K562 (cell line): Measurements from ENCODE around the gene SERGEF. TPM values are rescaled to one million over a fixed set of nuclear protein-coding genes. Genes with fewer than 3 reads are reported as not detected.

Experiments
- ATAC-seq: fragments of 200-7000 bp; cut with Tn5 transposase; 3 replicates; pipeline ENCODE4 v1.9.1; 2020; ENCODE audit warnings: moderate library complexity
- BruUV-seq: library from RNA; stranded (reverse); fragments of 400-500 nt; replicated peaks from 2 replicates; lab custom pipeline; 2021; lab: Mats Ljungman, UMichigan
- CTCF ChIA-PET: fragments of 300-600 bp; formaldehyde crosslinking; extraction: SDS; loops from one replicate; lab custom pipeline; 2021; ENCODE audit warnings: low intra/inter-chr PET ratio; lab: Yijun Ruan, JAX
- POLR2A ChIA-PET: fragments of 300-600, 350-650 bp; sonication (Branson Sonifier 250); formaldehyde crosslinking; extraction: SDS; loops from one replicate; lab custom pipeline; 2021; ENCODE audit warnings: antibody characterized with exemption, inconsistent platforms; lab: Yijun Ruan, JAX
- DNase-seq, 4 experiments: peaks; one replicate each; pipeline versions ENCODE4 v3.0.0 to v3.0.0-alpha.2; 2011 to 2018; ENCODE audit warnings: low spot score in 3 of 4, mixed read lengths in 3 of 4; ENCODE audit errors: extremely low read depth in 1 of 4
- FAIRE-seq: peaks from 2 replicates; lab custom pipeline; 2011; peaks lifted over from hg19 to GRCh38; lab: Jason Lieb, UNC
- H2AFZ ChIP-seq: 2 replicates; pipeline ENCODE4 v1.6.0; 2011; ENCODE audit warnings: low read depth, low read length, control low read depth, inconsistent platforms
- H3K27ac ChIP-seq: fragments of 200-600 bp; 3 replicates; pipeline ENCODE4 v1.8.0; 2011; ENCODE audit warnings: low read depth, mild to moderate bottlenecking, control low read depth, inconsistent platforms, low read length, moderate library complexity, mixed read lengths; ENCODE audit errors: extremely low read depth
- H3K27me3 ChIP-seq, 2 experiments: fragments of 300-600 bp in 1 of 2; 2 replicates in 1 of 2; 3 replicates in 1 of 2; pipeline versions ENCODE4 v1.6.0 to v1.8.0; 2011; ENCODE audit warnings: inconsistent platforms in 2 of 2, low read length in 2 of 2, mild to moderate bottlenecking in 1 of 2, mixed read lengths in 1 of 2, moderate library complexity in 1 of 2; ENCODE audit not compliant: control insufficient read depth in 2 of 2, insufficient read depth in 2 of 2
- H3K36me3 ChIP-seq: fragments of 300-600 bp; 3 replicates; pipeline ENCODE4 v1.8.0; 2011; ENCODE audit warnings: mild to moderate bottlenecking, low read length, inconsistent platforms; ENCODE audit not compliant: control insufficient read depth, insufficient read depth
- H3K4me1 ChIP-seq, 2 experiments: fragments of 200-600 bp in 1 of 2; replicated peaks in 1 of 2; 2 replicates in 1 of 2; 3 replicates in 1 of 2; pipeline versions ENCODE4 v1.5.1 to v1.8.0; 2011; ENCODE audit warnings: inconsistent platforms in 2 of 2, low read length in 2 of 2, mild to moderate bottlenecking in 1 of 2, mixed read lengths in 1 of 2, moderate library complexity in 1 of 2; ENCODE audit not compliant: control insufficient read depth in 2 of 2, insufficient read depth in 2 of 2
- H3K4me2 ChIP-seq: 2 replicates; pipeline ENCODE4 v1.6.1; 2011; ENCODE audit warnings: low read length, control low read depth, inconsistent platforms, mixed read lengths; ENCODE audit not compliant: insufficient read depth
- H3K4me3 ChIP-seq: fragments of 200-600 bp; sonication (generic), shearing (Covaris generic); 2 replicates; pipeline ENCODE4 v1.5.1; 2016; ENCODE audit warnings: control low read depth, inconsistent platforms
- H3K79me2 ChIP-seq: fragments of 200-600 bp; 3 replicates; pipeline ENCODE4 v1.8.0; 2011; ENCODE audit warnings: low read length, inconsistent platforms; ENCODE audit not compliant: control insufficient read depth, insufficient read depth
- H3K9ac ChIP-seq, 2 experiments: 2 replicates each; pipeline versions ENCODE4 v1.6.0 to v1.6.1; 2011; ENCODE audit warnings: low read depth in 2 of 2, low read length in 2 of 2, control low read depth in 1 of 2, inconsistent platforms in 1 of 2, mild to moderate bottlenecking in 1 of 2, mixed read lengths in 1 of 2; ENCODE audit not compliant: insufficient read depth in 1 of 2
- H3K9me1 ChIP-seq: one replicate; pipeline ENCODE4 v1.6.0; 2011; ENCODE audit warnings: inconsistent platforms, mild to moderate bottlenecking, low read length, moderate library complexity; ENCODE audit not compliant: control insufficient read depth, insufficient read depth
- H3K9me3 ChIP-seq: replicated peaks from 2 replicates; pipeline ENCODE4 v1.5.1; 2011; ENCODE audit warnings: low read depth, low read length, inconsistent platforms; ENCODE audit not compliant: control insufficient read depth, insufficient read depth
- H4K20me1 ChIP-seq: replicated peaks from 2 replicates; pipeline ENCODE4 v1.6.1; 2011; ENCODE audit warnings: low read length, inconsistent platforms, mixed read lengths; ENCODE audit not compliant: control insufficient read depth, insufficient read depth
- CBX5 ChIP-seq: IDR thresholded peaks from 2 replicates; pipeline ENCODE4 v1.6.1; 2014; ENCODE audit warnings: low read depth, borderline replicate concordance
- CEBPB ChIP-seq: fragments of 450-650 bp; IDR thresholded peaks from 2 replicates; pipeline ENCODE4 v1.6.1; 2016; ENCODE audit warnings: missing genetic modification characterization, missing compliant biosample characterization
- CEBPG ChIP-seq, 3 experiments: fragments of 200-800 bp in 1 of 3; sonication (Bioruptor generic) in 1 of 3; sonication (generic) in 1 of 3; formaldehyde crosslinking in 1 of 3; IDR thresholded peaks in 2 of 3; conservative IDR thresholded peaks in 1 of 3; 2 replicates each; pipeline versions ENCODE4 v1.6.1 to v1.8.0; 2016 to 2022; ENCODE audit warnings: missing compliant biosample characterization in 2 of 3, missing genetic modification characterization in 2 of 3, mild to moderate bottlenecking in 1 of 3, missing genetic modification reagents in 1 of 3
- E2F4 ChIP-seq: sonication (generic); formaldehyde crosslinking; IDR thresholded peaks from 2 replicates; pipeline ENCODE4 v1.8.0; 2022; ENCODE audit warnings: mild to moderate bottlenecking, low read depth, missing genetic modification reagents
- HDAC1 ChIP-seq, 2 experiments: fragments of 450-650 bp; IDR thresholded peaks; 2 replicates each; pipeline ENCODE4 v1.6.1; 2016 to 2017; ENCODE audit warnings: inconsistent platforms in 1 of 2, mild to moderate bottlenecking in 1 of 2, moderate library complexity in 1 of 2
- RBM17 ChIP-seq: fragments of 200-400 bp; formaldehyde crosslinking; IDR thresholded peaks from 2 replicates; pipeline ENCODE4 v1.6.1; 2017; ENCODE audit warnings: low read depth, mild to moderate bottlenecking, low read length, borderline replicate concordance
- RFX5 ChIP-seq: IDR thresholded peaks from 2 replicates; pipeline ENCODE4 v1.6.1; 2011; ENCODE audit warnings: low read depth, mild to moderate bottlenecking, improper control_type of control experiment, low read length
- ZNF232 ChIP-seq: sonication (generic); formaldehyde crosslinking; IDR thresholded peaks from 2 replicates; pipeline ENCODE4 v1.8.0; 2022; ENCODE audit warnings: mild to moderate bottlenecking, missing genetic modification reagents
- ZNF77 ChIP-seq: fragments of 250-450 bp; sonication (Bioruptor Pico); IDR thresholded peaks from 2 replicates; pipeline ENCODE4 v1.5.0; 2020
- WGBS: fragments of 100-300 bp; shearing (Covaris generic); methylation state at CpG from one replicate; pipeline ENCODE4 v1.1.6; 2016; ENCODE audit warnings: low coverage, mixed read lengths; ENCODE audit not compliant: insufficient coverage; ENCODE audit errors: missing lambda C conversion rate; 5-methylcytosine and 5-hydroxymethylcytosine counted together
- in situ Hi-C: fragments of 300-500 bp; cut with MboI; formaldehyde crosslinking; loops from 4 replicates; pipeline ENCODE4 v1.15.0; 2018; ENCODE audit warnings: inconsistent platforms, mixed read lengths
- intact Hi-C: fragments of 100-400 bp; cut with micrococcal nuclease; formaldehyde crosslinking; loops from 2 replicates; pipeline ENCODE4 v1.14.2; 2022
- polyA plus RNA-seq, 8 experiments: library from polyadenylated mRNA; depleted of rRNA in 4 of 8; stranded (reverse) in 5 of 8; unstranded in 3 of 8; fragments of >200 nt; fragmentation: Nextera tagmentation in 2 of 8; fragmentation: Illumina TruSeq in 1 of 8; extraction: Ambion mirVana in 2 of 8; extraction: Trizol in 1 of 8; gene quantifications; 2 replicates each; pipeline versions ENCODE4 v1.2.1 to v1.2.3, GENCODE V29; 2011 to 2014; ENCODE audit warnings: inconsistent platforms in 1 of 8, missing spikeins in 1 of 8
- total RNA-seq, 7 experiments: library from RNA; depleted of rRNA in 6 of 7; stranded (reverse); fragments of >200 nt in 6 of 7; fragmentation: Illumina TruSeq in 2 of 7; extraction: Trizol in 2 of 7; gene quantifications; 2 replicates each; pipeline versions ENCODE4 v1.2.1 to v1.2.3, GENCODE V29; 2011 to 2021; ENCODE audit warnings: low replicate concordance in 1 of 7

Gene SERGEF
- total and polyA plus RNA-seq, 9 of the 15 experiments (the other 6 are each of a cell fraction or from before 2014, with no cell fraction given): 10.2 to 28.0 (median 19.9) TPM

GRCh38 chr11:17894929-17895658 lies 117.8 kb downstream of the SERGEF start (continued):
- TF ChIP-seq ZNF232 (CRISPR knock-in tag) (no peak), RBM17 (no peak), E2F4 (CRISPR knock-in tag) (no peak), CBX5 (no peak), HDAC1 (IDR thresholded peaks at IDR 0.05) (no peak), RFX5 (no peak)

GRCh38 chr11:17892409-17892808 lies 120.4 kb downstream of the SERGEF start:
- Histone ChIP-seq H3K9me1 (no peaks in the 10 kb centered on the region), H3K9me3 (no peaks in the 10 kb centered on the region), H2AFZ (no peak overlapping the region), H3K79me2 (no peaks in the 10 kb centered on the region), H3K36me3 (no peaks in the 10 kb centered on the region), H3K4me2 (no peak overlapping the region), H3K27me3 (no peaks in the 10 kb centered on the region), H3K9ac (no peak overlapping the region), H4K20me1 (no peaks in the 10 kb centered on the region), H3K27ac (no peak overlapping the region), H3K4me3 (no peak overlapping the region), H3K4me1 (no peaks in the 10 kb centered on the region)
- ChIA-PET CTCF (no interaction called here), POLR2A (interaction anchor here (0.6 kb wide), 1 partner anchor 96 kb away, joined by 4 read pairs; no protein-coding TSS in a partner anchor)
- ATAC-seq (no peak), DNase-seq (no peak), FAIRE-seq (no peak)
- in situ Hi-C loops (no loop called here), intact Hi-C loops (no loop called here)
- WGBS: 62% methylated on average over 5 of the region's 5 CpGs
- no peak for TF ChIP-seq ZNF77 (CRISPR knock-in tag)
- no peak for TF ChIP-seq CEBPG (CRISPR knock-in tag; IDR thresholded peaks at IDR 0.05)
- TF ChIP-seq CEBPG (tag; conservative IDR thresholded peaks at IDR 0.05 in 1 of 2, IDR thresholded peaks at IDR 0.05 in 1 of 2): peak; percentile 67 to 69
- peak; percentile 82 for TF ChIP-seq CEBPB (tag)
- no TSS peak for BruUV-seq
